22Rv1 (cell line): ENCODE data around the gene AOAH.
A peak's percentile ranks its signal among the peaks of the same experiment; 100 is the strongest.
"Not testable (repeated sequence)": the region's sequence is repeated elsewhere in the genome, so short reads cannot be mapped to it uniquely, and the experiment has no call there.

ENCODE experiments used
- H3K27ac ChIP-seq: fragments of 450-650 bp; 2 replicates; pipeline ENCODE4 v1.5.1; 2017
- ZFX ChIP-seq: fragments of 450-650 bp; IDR thresholded peaks from 2 replicates; pipeline ENCODE4 v1.6.1; 2017; ENCODE audit warnings: antibody characterized with exemption, borderline replicate concordance
- TF ChIP-seq, protein P1 (sequence below): fragments of 450-650 bp; IDR thresholded peaks from 2 replicates; pipeline ENCODE4 v1.5.1; 2017; ENCODE audit warnings: mild to moderate bottlenecking

Gene AOAH

DNA sequence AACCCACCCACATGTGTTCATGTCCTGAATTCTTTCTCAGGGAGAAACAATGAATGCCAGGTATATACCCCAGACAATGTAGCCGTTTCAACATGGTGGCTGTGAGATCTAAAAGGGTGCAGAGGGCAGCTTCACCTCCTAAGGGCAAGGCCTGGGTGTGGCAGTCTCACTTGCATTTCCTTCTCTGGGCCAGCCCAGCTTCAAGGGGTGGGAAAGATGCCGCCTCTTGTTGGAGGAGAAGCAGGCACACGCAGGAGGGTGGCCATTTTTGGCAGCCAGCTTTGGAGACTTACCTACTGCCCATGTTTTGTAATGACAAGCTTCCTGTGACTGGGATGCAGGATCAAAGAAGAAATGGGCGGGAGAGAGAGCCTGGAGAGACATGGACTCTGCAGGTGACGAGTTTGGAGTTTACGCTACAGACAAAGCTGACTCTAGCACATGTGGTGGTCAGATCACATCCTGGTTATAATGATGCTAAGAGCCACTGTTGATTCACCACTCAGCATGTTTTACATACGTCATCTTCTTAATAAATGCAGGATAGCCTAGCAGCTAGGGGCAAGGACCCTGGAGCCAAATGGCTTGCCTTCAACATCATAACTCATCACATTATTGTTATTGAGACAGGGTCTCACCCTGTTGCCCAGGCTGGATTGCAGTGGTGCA lies 218.0 kb downstream of the AOAH start:
- H3K27ac ChIP-seq = no peak overlapping the region
- TF ChIP-seq ZFX = no peak
- TF ChIP-seq, protein P1, sequence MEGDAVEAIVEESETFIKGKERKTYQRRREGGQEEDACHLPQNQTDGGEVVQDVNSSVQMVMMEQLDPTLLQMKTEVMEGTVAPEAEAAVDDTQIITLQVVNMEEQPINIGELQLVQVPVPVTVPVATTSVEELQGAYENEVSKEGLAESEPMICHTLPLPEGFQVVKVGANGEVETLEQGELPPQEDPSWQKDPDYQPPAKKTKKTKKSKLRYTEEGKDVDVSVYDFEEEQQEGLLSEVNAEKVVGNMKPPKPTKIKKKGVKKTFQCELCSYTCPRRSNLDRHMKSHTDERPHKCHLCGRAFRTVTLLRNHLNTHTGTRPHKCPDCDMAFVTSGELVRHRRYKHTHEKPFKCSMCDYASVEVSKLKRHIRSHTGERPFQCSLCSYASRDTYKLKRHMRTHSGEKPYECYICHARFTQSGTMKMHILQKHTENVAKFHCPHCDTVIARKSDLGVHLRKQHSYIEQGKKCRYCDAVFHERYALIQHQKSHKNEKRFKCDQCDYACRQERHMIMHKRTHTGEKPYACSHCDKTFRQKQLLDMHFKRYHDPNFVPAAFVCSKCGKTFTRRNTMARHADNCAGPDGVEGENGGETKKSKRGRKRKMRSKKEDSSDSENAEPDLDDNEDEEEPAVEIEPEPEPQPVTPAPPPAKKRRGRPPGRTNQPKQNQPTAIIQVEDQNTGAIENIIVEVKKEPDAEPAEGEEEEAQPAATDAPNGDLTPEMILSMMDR = no peak

DNA sequence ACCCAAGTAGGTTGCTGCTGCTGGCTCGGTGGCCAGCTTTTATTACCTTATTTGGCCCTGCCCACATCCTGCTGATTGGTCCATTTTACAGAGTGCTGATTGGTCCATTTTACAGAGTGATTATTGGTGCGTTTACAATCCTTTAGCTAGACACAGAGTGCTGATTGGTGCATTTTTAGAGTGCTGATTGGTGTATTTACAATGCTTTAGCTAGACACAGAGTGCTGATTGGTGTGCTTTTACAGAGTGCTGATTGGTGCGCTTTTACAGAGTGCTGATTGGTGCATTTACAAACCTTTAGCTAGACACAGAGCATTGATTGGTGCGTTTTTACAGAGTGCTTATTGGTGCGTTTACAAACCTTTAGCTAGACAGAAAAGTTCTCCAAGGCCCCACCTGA lies 219.7 kb downstream of the AOAH start:
- not testable (repeated sequence) for H3K27ac ChIP-seq

DNA sequence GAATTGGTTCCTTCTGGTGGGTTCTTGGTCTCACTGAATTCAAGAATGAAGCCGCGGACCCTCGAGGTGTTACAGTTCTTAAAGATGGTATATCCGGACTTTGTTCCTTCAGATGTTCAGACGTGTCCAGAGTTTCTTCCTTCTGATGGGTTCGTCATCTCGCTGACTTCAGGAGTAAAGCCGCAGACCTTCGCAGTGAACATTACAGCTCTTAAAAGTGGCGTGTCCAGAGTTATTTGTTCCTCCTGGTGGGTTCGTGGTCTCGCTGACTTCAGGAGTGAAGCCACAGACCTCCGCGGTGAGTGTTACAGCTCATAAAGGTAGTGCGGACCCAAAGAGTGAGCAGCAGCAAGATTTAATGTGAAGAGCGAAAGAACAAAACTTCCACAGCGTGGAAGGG lies 220.1 kb downstream of the AOAH start:
- H3K27ac ChIP-seq = not testable (repeated sequence)

DNA sequence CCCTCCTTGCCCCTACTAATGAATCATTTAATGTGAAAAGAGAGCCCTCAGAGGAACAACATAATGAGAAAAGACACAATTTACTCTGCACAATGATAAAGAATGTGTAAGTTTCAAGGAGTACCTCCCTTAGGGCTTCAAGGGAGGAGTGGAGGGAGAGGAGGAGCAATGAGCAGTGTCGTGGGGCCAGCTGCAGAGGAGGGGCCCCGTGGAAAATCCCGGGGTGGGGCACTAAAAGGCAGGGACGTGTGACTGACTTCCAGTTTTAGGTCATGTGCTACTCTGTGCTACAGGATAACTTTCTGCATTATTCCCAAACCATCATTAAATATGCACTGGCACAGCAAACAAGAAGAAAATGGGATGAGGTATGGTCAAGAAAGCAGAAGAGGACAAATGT lies 226.5 kb downstream of the AOAH start:
- H3K27ac ChIP-seq = no peak overlapping the region
- no peak for TF ChIP-seq ZFX
- TF ChIP-seq, protein P1 = no peak

DNA sequence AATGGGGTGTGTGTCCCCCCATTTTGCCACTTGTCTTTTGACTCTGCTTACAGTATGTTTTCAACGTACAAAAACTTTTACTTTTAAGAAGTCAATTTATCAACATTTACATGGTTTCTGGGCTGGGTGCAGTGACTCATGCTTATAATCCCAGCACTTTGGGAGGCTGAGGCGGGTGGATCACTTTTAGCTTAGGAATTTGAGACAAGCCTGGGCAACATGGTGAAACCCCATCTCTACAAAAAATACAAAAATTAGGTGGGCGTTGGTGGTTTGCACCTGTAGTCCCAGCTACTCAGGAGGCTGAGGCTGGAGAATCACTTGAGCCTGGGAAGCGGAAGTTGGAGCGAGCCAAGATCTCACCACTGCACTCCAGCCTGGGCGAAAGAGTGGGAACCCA lies 227.1 kb downstream of the AOAH start:
- not testable (repeated sequence) for H3K27ac ChIP-seq

DNA sequence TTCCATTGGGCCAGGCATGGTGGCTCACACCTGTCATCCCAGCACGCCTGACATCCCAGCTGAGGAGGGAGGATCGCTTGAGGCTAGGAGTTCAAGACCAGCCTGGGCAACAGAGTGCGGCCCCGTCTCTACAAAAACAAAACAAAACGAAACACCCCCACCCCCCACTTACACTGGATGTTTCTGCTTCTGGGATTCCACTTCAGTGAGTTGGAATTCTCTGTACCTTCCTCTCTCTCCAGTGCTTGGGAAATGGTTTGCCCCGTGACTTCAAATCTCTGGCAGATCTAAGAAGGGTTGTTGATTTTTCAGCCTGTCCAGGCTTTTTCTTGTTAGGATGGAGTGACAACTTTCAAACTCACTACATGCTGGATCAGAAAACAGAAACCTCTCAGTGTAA lies 227.7 kb downstream of the AOAH start:
- TF ChIP-seq ZFX = no peak
- TF ChIP-seq, protein P1 = no peak
- no peak overlapping the region for H3K27ac ChIP-seq

DNA sequence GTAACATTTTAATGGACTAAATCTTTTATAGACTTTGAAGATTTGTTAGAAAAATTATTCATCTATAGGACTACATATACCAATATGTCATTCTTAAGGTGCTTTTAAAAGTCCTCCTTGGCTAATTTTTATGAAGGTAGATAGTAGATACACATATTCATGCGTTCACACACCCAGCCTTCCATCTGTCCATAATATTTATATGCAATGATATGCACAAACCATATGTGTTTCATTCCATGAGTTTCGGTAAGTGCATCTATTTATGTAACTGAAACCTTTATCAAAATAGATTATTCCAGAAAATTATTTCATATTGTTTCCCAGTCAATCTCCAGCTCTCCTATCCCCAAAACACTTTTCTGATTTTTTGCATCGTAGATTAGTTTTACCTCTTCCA lies 233.0 kb downstream of the AOAH start:
- TF ChIP-seq, protein P1 = no peak
- no peak for TF ChIP-seq ZFX
- no peak overlapping the region for H3K27ac ChIP-seq

DNA sequence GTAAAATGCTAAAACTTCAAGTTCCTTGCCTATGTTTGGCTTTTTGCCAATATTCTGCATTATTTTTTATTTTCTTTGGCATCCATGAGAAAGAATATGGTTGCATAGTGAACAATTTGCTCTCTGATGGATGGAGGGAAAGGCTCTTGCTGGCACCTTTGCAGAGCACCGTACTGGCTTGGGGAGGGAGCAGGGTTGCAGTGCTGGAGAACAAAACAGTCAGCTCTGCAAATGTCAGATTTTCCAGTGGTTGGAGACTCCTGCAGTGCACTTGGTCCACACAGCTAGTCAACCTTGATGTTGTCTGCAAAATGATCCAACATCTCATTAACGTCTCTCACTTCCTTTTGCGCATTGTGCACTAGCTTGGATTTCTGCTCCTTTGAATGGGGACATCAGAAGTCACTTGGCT lies 233.9 kb downstream of the AOAH start:
- no peak overlapping the region for H3K27ac ChIP-seq
- TF ChIP-seq ZFX = no peak
- TF ChIP-seq, protein P1 = no peak

DNA sequence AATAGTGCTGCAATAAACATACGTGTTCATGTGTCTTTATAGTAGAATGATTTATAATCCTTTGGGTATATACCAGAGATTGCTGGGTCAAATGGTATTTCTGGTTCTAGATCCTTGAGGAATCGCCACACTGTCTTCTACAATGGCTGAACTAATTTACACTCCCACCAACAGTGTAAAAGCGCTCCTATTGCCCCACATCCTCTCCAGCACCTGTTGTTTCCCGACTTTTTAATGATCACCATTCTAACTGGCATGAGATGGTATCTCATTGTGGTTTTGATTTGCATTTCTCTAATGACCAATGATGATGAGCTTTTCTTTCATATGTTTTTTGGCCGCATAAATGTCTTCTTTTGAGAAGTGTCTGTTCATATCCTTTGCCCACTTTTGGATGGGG lies 235.6 kb downstream of the AOAH start:
- not testable (repeated sequence) for H3K27ac ChIP-seq

DNA sequence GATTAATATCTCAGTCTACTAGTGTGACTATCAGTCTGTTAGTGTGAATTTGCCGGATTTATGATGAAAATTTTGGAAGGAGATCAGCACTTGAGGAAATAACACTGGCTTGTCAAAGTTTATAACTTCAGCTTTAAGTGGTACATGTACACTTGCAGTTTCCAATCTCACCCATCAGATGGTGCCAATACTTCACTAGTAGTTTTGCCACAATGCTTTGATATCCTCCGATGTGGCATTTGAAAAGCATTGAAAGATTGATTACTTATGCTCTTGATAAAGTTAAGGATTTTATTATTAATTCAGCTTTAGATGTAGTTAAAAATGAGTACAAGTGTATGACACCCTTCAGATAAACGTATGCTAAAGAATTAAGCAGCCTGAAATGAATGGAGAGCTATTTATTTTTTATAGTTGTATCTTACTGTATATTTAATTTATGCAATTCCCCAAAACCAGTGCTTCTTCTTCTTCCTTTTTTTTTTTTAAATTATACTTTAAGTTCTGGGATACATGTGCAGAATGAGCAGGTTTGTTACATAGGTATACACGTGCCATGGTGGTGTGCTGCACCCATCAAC lies 236.4 kb downstream of the AOAH start:
- TF ChIP-seq ZFX = no peak
- TF ChIP-seq, protein P1 = peak; percentile 88
- no peak overlapping the region for H3K27ac ChIP-seq
